HG03469 (cell line): ENCODE measurements around the gene CYP17A1.

Experiments used
- ATAC-seq: cut with Tn5 transposase; IDR thresholded peaks from one replicate; pipeline ENCODE4 v1.9.1; 2021; ENCODE audit warnings: mild to moderate bottlenecking, moderate library complexity, moderate number of reproducible peaks; ENCODE audit not compliant: unreplicated experiment

The CYP17A1 gene

DNA sequence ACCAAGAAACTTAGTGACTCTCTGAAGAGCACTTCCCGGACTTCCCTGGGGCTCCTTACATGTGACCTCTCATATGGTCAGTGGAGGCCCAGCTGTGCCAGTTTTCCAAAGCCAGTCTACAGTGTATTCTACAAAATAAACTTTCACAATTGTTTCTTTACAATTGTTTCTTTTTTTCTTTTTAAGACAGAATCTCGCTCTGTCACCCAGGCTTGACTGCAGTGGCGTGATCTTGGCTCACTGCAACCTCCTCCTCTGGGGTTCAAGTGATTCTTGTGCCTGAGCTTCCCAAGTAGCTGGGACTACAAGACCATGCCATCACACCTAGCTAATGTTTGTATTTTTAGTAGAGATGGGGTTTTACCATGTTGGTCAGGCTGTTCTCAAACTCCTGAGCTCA is 25.9 kb downstream of the CYP17A1 start:
- ATAC-seq, result no peak

GRCh38 chr10:102808380-102808779 is 28.8 kb downstream of the CYP17A1 start:
- ATAC-seq, result no peak

- no peak for ATAC-seq
Measured at GRCh38 chr10:102804382-102805055, 32.7 kb downstream of the CYP17A1 start.

DNA sequence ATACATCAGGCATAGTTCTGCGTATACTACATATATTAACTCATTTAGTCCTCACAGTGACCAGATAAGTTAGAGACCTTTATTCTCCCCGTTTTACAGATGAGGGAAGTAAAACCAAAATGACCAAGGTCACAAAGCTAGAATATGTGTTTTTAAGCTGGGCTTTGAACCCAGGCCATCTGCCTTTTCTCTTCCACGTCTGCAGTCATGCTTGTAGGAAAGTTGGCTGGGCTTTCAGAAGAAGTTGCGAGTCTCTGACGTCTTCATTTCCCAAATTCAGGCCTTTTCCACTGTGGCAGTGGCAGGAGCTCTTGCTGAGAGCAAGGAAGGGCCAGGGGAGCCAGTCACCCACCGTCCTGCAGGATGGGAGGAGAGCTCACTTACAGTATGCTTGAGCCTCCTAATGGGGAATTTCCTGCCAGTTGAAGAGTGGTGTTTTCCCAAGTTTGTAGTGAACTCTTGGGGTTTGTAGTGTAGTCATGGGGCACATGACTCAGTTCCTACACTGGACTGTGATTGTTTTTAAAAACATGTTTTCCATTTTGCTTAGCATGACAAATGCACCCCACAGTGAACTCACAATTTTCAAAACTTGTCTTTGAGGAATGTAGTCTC is 34.2 kb downstream of the CYP17A1 start:
- ATAC-seq, result no peak

DNA sequence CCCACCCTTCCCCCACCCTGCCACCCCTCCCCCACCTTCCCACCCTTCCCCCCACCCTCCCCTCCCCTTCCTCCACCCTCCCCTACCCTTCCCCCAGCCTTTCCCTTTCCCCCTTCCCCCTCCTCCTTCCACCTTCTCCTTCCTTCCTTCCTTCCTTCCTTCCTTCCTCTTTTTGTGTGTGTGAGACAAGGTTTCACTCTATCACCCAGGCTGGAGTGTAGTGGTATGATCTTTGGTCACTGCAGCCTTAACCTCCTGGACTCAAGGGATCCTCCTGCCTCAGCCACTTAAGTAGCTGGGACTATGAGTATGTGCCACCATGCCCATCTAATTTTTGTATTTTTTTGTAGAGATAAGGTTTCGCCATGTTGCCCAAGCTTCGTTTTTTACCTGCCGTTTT is 35.2 kb downstream of the CYP17A1 start:
- no peak for ATAC-seq

DNA sequence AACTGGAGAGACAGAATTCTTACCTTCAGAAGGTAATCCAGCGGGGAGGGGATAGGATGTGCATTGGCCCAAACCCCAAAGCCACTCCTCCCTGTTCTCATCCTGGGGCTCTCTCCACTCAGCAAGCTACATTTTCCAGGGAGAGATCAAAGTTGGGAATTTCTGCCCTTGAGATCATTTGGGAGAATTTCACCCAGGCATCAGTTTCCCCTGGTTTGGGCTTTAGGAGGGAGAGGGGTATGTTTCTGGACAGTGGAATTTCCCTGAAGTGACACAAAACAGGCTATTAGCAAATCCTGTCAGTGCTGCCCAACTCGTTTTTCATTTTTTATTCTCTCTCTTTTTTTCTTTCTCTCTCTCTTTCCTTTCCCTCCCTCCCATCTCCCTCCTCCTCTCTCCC is 35.7 kb downstream of the CYP17A1 start:
- no peak for ATAC-seq

GRCh38 chr10:102800611-102801335 is 36.4 kb downstream of the CYP17A1 start:
- no peak for ATAC-seq

- ATAC-seq, result no peak
Measured at GRCh38 chr10:102799691-102800471, 37.3 kb downstream of the CYP17A1 start.

GRCh38 chr10:102796407-102797176 is 40.6 kb downstream of the CYP17A1 start:
- peak; percentile 81 for ATAC-seq

DNA sequence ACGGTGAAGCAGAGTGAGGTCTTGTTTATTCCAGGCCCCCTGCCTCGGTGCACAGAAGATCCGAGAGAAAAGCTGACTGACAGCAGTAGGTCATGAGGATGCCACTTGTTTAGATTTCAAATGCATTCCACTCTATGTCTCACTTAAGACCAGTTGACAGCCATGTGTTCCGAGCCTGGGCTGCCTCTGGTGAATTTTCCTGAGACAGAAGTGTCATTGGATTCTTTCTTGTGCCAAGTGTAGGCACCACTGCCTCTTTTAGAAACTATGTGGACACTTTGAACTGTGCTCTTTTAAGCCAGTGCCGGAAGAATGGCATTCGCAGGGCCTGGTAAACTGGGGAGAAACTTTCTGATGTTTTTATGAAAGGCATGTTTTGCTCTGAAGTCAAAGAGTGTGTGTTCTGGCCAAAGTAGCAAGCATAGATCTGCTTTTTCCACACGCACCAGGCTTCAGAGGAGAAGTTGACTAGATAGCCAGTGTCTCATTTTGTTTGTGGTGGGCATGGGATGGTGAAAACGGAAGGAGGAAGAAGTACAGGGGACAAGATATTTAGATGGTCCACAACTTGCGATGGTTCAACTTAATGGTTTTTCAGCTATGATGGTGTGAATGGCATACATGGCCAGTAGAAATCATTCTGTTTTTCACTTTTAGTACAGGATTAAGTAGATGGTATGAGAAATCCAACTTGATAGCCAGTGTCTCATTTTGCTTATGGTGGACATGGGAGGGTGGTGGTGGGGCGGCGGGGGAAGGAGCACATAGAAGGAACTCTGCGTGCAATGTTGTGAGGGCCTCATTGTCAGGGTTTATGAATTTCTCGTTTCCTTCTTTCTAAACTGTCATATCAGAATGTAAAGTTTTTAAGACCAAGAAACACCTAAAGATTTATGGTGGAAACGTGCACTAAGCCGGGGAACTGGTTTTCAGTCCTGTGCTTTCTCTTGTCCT is 41.5 kb downstream of the CYP17A1 start:
- no peak for ATAC-seq

DNA sequence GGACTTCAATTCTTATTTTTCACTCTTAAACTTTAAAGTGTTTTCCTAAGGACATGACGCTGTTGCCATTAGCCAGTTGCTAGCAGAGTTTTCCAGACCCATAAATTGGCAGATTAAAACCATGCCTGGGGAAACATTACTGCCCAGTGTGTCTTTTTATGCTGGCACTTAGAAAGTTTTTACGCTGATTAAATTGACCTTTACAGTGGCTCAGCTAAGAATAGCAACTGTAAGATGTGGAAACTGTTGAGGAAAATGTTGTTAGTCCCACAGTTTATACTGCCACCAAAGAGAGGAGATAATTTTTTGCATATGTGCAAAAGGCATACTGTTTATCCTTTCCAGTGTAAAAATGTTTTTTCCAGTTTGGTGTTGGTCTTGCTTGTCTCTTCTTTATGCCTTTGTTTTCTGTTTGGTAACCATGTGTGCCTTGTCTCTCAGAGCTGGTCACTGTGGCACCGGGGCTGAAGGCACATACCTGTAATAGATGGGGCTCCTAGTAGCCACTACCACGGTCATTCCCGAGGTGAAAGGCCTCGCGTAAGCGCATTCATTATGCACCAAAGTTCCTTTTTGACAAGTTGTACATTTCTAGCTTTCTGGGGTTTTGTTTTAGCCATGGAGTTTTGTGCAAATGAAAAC is 45.3 kb downstream of the CYP17A1 start:
- ATAC-seq, result no peak

GRCh38 chr10:102785818-102786217 is 51.4 kb downstream of the CYP17A1 start:
- no peak for ATAC-seq

DNA sequence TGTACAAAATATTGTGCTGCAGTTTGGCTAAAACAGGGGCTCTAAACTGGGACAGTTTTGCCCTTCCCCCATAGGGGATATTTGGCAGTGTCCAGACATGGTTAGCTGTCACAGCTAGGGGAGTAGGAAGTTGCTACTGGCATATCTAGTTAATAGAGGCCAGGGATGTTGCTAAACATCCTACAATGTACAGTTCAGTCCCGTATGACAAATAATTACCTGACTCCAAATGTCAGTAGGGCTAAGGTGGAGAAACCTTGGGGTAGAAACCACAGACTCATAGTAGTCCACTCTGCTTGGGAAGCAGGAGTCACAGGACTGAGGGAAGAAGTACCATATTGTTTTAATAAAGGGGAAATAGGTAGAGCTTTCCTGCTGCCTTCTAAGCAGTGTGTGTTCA is 53.6 kb downstream of the CYP17A1 start:
- no peak for ATAC-seq

DNA sequence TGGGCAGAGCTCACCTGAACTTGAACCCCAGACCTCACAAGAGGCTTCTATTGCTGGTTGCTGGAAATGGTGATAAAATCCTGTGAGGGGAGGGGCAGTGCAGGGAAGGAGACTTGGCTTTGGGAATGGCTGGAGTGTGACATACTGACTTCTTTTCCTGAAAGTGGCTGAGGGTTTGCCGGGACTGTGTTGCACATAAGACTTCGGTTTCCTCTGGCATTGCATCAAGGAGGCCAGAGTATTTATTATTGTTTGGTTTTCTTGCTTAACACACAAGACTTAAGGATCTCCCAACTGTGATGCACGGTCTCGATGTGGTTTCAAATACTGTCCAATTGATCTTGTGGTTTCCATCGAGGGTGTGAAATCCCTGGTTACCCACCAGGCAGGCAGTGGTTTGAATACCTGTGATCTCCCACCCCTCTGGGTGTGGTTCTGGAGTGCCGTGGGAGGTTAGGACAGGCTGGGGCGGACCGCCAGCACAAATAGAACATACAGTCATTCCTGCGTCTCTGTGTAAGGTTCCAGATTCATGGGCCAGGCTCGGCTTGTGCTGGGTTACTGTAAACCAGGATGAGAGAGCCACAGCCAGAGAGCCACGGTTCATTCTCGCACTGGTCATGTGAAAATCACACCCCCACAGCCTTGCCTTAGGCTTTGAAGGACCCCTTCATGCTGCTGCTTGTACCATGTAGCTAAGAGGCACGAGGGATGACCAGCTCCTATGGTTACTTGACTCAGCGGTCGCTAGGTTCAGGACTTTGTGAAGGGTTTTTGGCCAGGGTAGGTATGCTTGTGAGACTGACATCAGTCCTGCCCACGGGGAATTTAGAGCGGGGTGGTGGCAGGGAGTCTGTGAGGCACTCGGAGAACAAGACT is 54.3 kb downstream of the CYP17A1 start:
- ATAC-seq, result no peak

DNA sequence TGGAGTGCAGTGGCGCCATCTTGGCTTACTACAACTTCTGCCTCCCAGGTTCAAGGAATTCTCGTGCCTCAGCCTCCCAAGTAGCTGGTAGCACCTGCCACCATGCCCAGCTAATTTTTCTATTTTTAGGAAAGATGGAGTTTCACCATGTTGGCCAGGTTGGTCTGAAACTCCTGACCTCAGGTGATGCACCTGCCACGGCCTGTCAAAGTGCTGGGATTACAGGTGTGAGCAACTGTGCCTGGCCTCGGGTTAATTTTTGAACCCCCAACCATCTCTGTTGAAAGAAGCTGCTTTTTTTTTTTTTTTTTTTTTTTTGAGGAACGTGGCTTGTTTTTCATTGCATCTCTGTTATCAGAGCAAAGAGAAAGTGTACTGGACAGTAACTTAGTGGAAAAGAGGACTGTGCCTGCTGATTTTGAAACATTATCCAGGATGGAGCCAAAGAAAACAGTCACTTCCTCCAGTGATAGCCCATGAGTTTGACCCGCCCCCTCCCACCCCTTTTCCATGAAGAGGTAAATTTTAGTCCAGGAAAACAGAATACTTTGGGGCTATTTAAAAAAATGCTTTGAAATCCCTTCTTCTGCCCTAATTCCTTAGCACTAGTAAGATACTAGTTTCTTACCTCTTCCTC is 55.2 kb downstream of the CYP17A1 start:
- no peak for ATAC-seq

DNA sequence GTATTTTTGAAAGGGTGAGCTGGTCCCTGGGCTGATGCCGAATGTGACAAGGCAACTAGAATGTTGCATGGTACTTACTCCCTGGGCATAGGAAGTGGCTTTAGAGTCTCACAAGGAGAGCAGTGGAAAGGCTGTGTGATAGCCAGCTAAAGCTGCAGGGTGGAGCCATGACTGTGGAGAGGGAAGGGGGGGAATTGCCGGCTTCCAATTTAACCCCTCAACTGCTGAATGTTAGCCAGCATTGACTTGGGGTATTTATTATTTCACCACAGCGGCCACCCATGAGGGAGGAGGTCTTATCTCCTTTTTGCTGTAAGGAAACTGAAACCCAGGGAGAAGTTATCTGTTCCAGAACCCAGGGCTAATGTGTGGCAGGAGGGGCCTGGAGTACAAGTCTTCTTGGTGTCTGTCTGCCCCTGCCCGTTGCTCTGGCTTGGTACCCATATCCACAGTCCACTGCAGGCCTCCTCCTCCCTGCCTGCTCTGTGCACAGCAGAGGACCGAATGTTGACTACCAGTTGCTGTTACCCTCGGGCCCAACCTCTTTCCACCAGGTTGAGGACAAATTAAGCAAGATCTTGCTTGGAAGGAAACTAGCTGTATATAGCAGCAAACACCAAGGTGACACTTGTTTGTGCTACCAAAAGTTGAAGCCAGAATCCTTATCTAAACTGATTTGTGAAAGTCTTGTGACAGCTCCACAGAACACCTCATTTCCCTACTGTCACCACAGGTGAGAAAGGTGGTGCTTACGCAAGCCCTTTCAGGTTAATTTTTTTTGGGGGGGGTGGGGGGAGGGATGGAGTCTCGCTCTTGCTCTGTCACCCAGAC is 55.9 kb downstream of the CYP17A1 start:
- ATAC-seq, result no peak
